ENCODE measurements around the gene FAHD1.

The FAHD1 gene

GRCh38 chr16:1818204-1818872, 8.7 kb upstream of the FAHD1 start:
- no peak for DNase-seq

GRCh38 chr16:1818873-1819525, 8.0 kb upstream of the FAHD1 start:
- no peak for DNase-seq

GRCh38 chr16:1819611-1820010, 7.4 kb upstream of the FAHD1 start:
- DNase-seq = no peak

GRCh38 chr16:1820096-1820945, 6.7 kb upstream of the FAHD1 start:
- DNase-seq = no peak

- DNase-seq = no peak
Observed at GRCh38 chr16:1820946-1821290, 6.1 kb upstream of the FAHD1 start.

GRCh38 chr16:1821861-1822611, 5.0 kb upstream of the FAHD1 start:
- DNase-seq = no peak

- no peak for DNase-seq
Observed at GRCh38 chr16:1822801-1823200, 4.2 kb upstream of the FAHD1 start.

GRCh38 chr16:1823821-1824220, 3.2 kb upstream of the FAHD1 start:
- DNase-seq = no peak

- DNase-seq = no peak
Observed at GRCh38 chr16:1825381-1825863, 1.6 kb upstream of the FAHD1 start.

GRCh38 chr16:1825864-1826690, 929 bp upstream of the FAHD1 start:
- DNase-seq = no peak

GRCh38 chr16:1828645-1829410, 1.8 kb downstream of the FAHD1 start:
- DNase-seq = no peak

- DNase-seq = no peak
Observed at GRCh38 chr16:1830213-1830612, 3.2 kb downstream of the FAHD1 start.

GRCh38 chr16:1831186-1832075, 4.4 kb downstream of the FAHD1 start:
- DNase-seq = no peak

GRCh38 chr16:1832838-1833454, 5.9 kb downstream of the FAHD1 start:
- peak; percentile 43 for DNase-seq

GRCh38 chr16:1834096-1834495, 7.1 kb downstream of the FAHD1 start:
- DNase-seq = no peak

- DNase-seq = no peak
Observed at GRCh38 chr16:1839554-1839953, 12.5 kb downstream of the FAHD1 start.

GRCh38 chr16:1845985-1846384, 19.0 kb downstream of the FAHD1 start:
- no peak for DNase-seq

GRCh38 chr16:1846416-1846815, 19.4 kb downstream of the FAHD1 start:
- DNase-seq = no peak

GRCh38 chr16:1850981-1851380, 24.0 kb downstream of the FAHD1 start:
- no peak for DNase-seq

- no peak for DNase-seq
Observed at GRCh38 chr16:1851793-1852192, 24.8 kb downstream of the FAHD1 start.
